ENCODE data around the gene CALR3.

CALR3 gene

DNA sequence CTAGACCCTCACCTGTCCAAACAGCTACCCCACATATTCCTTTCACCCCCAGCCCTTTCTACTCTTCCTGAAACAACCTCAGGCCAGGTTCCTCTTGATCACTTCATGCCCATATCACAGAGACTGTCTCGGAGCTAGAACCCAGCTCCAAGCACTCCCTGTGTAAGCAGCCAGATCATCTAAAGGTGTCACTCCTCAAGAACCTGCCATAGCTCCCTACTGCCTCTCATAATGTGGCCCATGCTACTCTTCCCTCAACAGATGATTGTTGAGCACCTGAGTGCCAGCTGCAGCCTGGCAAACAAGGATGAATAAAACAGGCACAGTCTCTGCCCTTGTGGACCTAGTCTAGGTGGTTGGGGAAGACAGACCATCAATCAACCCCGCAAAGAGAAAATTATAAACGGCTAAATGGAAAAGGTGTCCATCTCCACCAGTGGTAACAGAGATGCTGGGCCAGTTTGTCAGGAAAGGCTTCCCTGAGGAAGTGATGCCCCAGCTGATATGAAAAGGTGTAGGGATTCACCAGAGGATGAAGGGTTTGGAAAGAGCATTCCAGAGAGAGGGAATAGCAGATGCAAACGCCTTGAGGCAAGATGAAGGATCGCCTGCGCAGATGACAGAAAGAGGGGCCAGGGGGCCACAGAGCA is 32.5 kb downstream of the CALR3 start:
- TF ChIP-seq, protein P1, sequence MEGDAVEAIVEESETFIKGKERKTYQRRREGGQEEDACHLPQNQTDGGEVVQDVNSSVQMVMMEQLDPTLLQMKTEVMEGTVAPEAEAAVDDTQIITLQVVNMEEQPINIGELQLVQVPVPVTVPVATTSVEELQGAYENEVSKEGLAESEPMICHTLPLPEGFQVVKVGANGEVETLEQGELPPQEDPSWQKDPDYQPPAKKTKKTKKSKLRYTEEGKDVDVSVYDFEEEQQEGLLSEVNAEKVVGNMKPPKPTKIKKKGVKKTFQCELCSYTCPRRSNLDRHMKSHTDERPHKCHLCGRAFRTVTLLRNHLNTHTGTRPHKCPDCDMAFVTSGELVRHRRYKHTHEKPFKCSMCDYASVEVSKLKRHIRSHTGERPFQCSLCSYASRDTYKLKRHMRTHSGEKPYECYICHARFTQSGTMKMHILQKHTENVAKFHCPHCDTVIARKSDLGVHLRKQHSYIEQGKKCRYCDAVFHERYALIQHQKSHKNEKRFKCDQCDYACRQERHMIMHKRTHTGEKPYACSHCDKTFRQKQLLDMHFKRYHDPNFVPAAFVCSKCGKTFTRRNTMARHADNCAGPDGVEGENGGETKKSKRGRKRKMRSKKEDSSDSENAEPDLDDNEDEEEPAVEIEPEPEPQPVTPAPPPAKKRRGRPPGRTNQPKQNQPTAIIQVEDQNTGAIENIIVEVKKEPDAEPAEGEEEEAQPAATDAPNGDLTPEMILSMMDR (IDR thresholded peaks at IDR 0.05; ENCODE audit: unreplicated experiment in 3 of 3), result no peak
- Mint-ChIP-seq H3K27me3 (ENCODE audit: low read depth) (no peaks in the 10 kb centered on the region), H3K4me1 (peaks cover 48% of the 10 kb centered on the region), H3K27ac (peak overlapping the region in 2 of 3 experiments; percentile 8 to 10), H3K9me3 (no peaks in the 10 kb centered on the region), H3K4me3 (no peak overlapping the region), H3K36me3 (ENCODE audit: low read depth) (peaks cover 8% of the 10 kb centered on the region)

- Mint-ChIP-seq H3K36me3 (ENCODE audit: low read depth) (peaks cover 8% of the 10 kb centered on the region), H3K27ac (peak overlapping the region in 2 of 3 experiments; percentile 8 to 40), H3K4me1 (peaks cover 50% of the 10 kb centered on the region), H3K27me3 (ENCODE audit: low read depth) (no peaks in the 10 kb centered on the region), H3K9me3 (no peaks in the 10 kb centered on the region), H3K4me3 (no peak overlapping the region)
- TF ChIP-seq, protein P1 (IDR thresholded peaks at IDR 0.05; ENCODE audit: unreplicated experiment in 3 of 3), result no peak
Observed at GRCh38 chr19:16462757-16463250, 33.2 kb downstream of the CALR3 start.

DNA sequence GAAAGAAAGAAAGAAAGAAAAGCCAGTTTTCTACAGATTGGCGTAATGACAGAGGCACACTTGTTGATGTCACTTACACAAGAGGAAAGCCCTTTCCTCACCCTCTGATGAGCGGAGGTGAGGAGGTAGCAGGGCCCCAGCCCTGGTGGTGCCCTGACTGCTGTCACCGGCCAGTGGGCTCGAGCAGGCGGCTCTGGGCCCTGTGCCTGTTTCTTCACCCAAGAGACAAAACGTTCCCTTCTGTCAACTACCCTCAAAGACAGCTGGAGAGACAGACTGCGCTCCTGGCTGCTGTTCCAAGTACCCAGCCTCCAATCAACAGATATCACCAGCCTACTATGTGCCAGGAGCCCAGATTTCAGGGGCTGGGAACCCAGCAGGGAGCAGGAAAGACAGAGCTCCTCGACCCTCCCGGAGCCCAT is 34.3 kb downstream of the CALR3 start:
- Mint-ChIP-seq H3K9me3 (no peaks in the 10 kb centered on the region), H3K4me1 (peaks cover 55% of the 10 kb centered on the region), H3K27ac (no peak overlapping the region), H3K4me3 (no peak overlapping the region), H3K36me3 (ENCODE audit: low read depth) (peaks cover 8% of the 10 kb centered on the region), H3K27me3 (ENCODE audit: low read depth) (no peaks in the 10 kb centered on the region)
- TF ChIP-seq, protein P1 (IDR thresholded peaks at IDR 0.05; ENCODE audit: unreplicated experiment in 3 of 3), result no peak

DNA sequence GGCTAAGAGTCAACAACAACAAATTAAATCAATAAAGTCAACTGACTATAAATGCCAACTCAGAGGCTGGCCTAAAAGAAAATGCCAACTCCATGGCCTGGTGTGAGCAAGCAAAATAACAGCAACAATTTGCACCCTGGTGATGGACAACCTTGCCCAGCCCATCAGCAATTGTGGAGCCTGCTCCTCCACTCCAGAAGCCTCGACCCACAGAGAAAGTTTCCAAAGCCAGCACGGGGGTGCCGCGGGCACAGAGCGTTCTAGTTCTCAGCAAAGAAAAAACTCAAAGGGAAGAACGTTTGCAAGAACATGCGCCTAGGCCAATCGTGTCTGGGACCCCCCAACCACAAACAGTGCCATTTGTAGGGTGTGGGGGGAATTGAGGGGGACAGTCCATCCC is 35.5 kb downstream of the CALR3 start:
- H3K27me3 Mint-ChIP-seq (ENCODE audit: low read depth), result no peaks in the 10 kb centered on the region
- peaks cover 5% of the 10 kb centered on the region for H3K36me3 Mint-ChIP-seq (ENCODE audit: low read depth)
- H3K27ac Mint-ChIP-seq, result no peak overlapping the region
- no peaks in the 10 kb centered on the region for H3K9me3 Mint-ChIP-seq
- TF ChIP-seq, protein P1 (IDR thresholded peaks at IDR 0.05; ENCODE audit: unreplicated experiment in 3 of 3), result no peak
- H3K4me3 Mint-ChIP-seq, result no peak overlapping the region
- peaks cover 59% of the 10 kb centered on the region for H3K4me1 Mint-ChIP-seq

- H3K9me3 Mint-ChIP-seq, result no peaks in the 10 kb centered on the region
- TF ChIP-seq, protein P1 (IDR thresholded peaks at IDR 0.05; ENCODE audit: unreplicated experiment in 3 of 3), result no peak
- H3K4me3 Mint-ChIP-seq, result no peak overlapping the region
- peak overlapping the region in 2 of 3 experiments; percentile 49 to 73 for H3K27ac Mint-ChIP-seq
- H3K4me1 Mint-ChIP-seq, result peaks cover 59% of the 10 kb centered on the region
- no peaks in the 10 kb centered on the region for H3K27me3 Mint-ChIP-seq (ENCODE audit: low read depth)
- peaks cover 4% of the 10 kb centered on the region for H3K36me3 Mint-ChIP-seq (ENCODE audit: low read depth)
Observed at GRCh38 chr19:16459680-16460079, 36.3 kb downstream of the CALR3 start.
